Small intestine (tissue), 7 donors: ENCODE measurements around the gene PRRC2C. TPM values are rescaled to one million over a fixed set of nuclear protein-coding genes. Genes with fewer than 3 reads are reported as not detected.
"Not testable (repeated sequence)": the region's sequence is repeated elsewhere in the genome, so short reads cannot be mapped to it uniquely, and the experiment has no call there.

Experiments used
- DNase-seq, 2 donors: peaks; one replicate each; pipeline versions ENCODE4 v3.0.0 to v3.0.0-alpha.2; 2013
- FAIRE-seq: peaks from 2 replicates; lab custom pipeline; 2012; peaks lifted over from hg19 to GRCh38; lab: Jason Lieb, UNC
- H3K27ac ChIP-seq, 3 donors: one replicate each; pipeline ENCODE4 v1.5.1; 2013; ENCODE audit warnings: low read length in 2 of 3, mild to moderate bottlenecking in 2 of 3, control low read depth in 1 of 3, inconsistent platforms in 1 of 3, low read depth in 1 of 3, moderate library complexity in 1 of 3
- H3K27me3 ChIP-seq, 3 donors: one replicate each; pipeline ENCODE4 v1.6.1; 2013; ENCODE audit warnings: low read length in 3 of 3, inconsistent platforms in 1 of 3; ENCODE audit not compliant: control insufficient read depth in 3 of 3, insufficient read depth in 3 of 3
- H3K36me3 ChIP-seq, 3 donors: one replicate each; pipeline ENCODE4 v1.6.1; 2013; ENCODE audit warnings: low read length in 3 of 3, inconsistent platforms in 1 of 3, low read depth in 1 of 3, mild to moderate bottlenecking in 1 of 3, moderate library complexity in 1 of 3; ENCODE audit not compliant: control insufficient read depth in 3 of 3, insufficient read depth in 2 of 3
- H3K4me1 ChIP-seq, 3 donors: one replicate each; pipeline ENCODE4 v1.6.1; 2013; ENCODE audit warnings: low read length in 2 of 3, inconsistent platforms in 1 of 3, low read depth in 1 of 3, mild to moderate bottlenecking in 1 of 3, moderate library complexity in 1 of 3; ENCODE audit not compliant: control insufficient read depth in 3 of 3, insufficient read depth in 2 of 3
- H3K4me3 ChIP-seq, 3 donors: one replicate each; pipeline ENCODE4 v1.5.1; 2013; ENCODE audit warnings: low read length in 3 of 3, control low read depth in 1 of 3, inconsistent platforms in 1 of 3, low read depth in 1 of 3, mild to moderate bottlenecking in 1 of 3, moderate library complexity in 1 of 3
- H3K9me3 ChIP-seq, 2 donors: one replicate each; pipeline ENCODE4 v1.6.1; 2013; ENCODE audit warnings: low read depth in 1 of 2, low read length in 1 of 2; ENCODE audit not compliant: control insufficient read depth in 2 of 2, insufficient read depth in 1 of 2
- WGBS, 3 donors: extraction: QIAGEN DNeasy Blood & Tissue Kit; methylation state at CpG; one replicate each; pipeline ENCODE4 v1.1.7; 2013; 5-methylcytosine and 5-hydroxymethylcytosine counted together
- polyA plus RNA-seq, 4 donors: library from polyadenylated mRNA; stranded (reverse) in 3 of 4; unstranded in 1 of 4; fragments of 200-250 nt in 3 of 4; fragments of 120-200 nt in 1 of 4; gene quantifications; one replicate each; pipeline versions ENCODE4 v1.2.1 to v1.2.3, GENCODE V29; 2013
- donor health status: healthy with polysubstance abuse.
- donor health status: control.
- donor health status: control.
- donor health status: Bipolar disorder and iron deficiency.
- donor health status: healthy.

Gene PRRC2C
- polyA plus RNA-seq, 4 donors = 37.4 to 221 (median 112) TPM

DNA sequence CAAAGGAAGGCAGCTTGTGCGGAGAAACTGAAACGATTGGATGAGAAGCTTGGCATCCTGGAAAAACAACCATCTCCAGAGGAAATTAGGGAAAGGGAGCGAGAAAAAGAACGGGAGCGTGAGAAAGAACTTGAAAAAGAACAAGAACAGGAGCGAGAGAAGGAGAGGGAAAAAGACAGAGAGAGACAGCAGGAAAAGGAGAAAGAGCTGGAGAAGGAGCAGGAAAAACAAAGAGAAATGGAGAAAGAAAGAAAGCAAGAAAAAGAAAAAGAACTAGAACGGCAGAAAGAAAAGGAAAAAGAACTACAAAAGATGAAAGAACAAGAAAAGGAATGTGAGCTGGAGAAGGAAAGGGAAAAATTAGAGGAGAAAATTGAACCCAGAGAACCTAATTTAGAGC lies 47.2 kb downstream of the PRRC2C start:
- DNase-seq (no peak), FAIRE-seq (no peak)
- no peaks in the 10 kb centered on the region for H3K4me1 ChIP-seq
- WGBS, 3 donors = 95 to 98% (median 96%) methylated on average over 7 of the region's 7 CpGs
- no peaks in the 10 kb centered on the region for H3K27me3 ChIP-seq
- no peaks in the 10 kb centered on the region for H3K9me3 ChIP-seq
- H3K27ac ChIP-seq = no peak overlapping the region
- H3K36me3 ChIP-seq = peaks cover 18 to 32% (median 29%) of the 10 kb centered on the region in 3 donors
- H3K4me3 ChIP-seq = no peak overlapping the region

DNA sequence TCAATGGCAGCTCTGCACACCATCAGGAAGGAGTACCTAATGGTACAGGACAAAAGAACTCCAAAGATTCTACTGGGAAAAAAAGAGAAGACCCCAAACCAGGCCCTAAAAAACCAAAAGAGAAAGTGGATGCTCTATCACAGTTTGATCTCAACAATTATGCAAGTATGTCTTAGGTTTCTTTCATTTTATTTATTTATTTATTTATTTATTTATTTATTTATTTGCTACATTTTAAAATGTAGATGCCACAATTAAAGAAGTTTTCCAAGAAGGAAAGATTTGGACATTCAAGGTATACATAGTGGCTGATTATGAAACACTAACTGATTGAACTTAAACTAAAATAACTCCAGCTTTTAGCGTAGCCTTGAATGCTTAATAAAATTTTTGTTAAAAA lies 60.2 kb downstream of the PRRC2C start:
- Histone ChIP-seq H3K9me3 (no peaks in the 10 kb centered on the region), H3K27ac (no peak overlapping the region), H3K27me3 (no peaks in the 10 kb centered on the region), H3K36me3 (peaks cover 12 to 51% (median 31%) of the 10 kb centered on the region in 3 donors), H3K4me3 (no peak overlapping the region), H3K4me1 (no peaks in the 10 kb centered on the region)
- FAIRE-seq = no peak
- WGBS, 3 donors = 96 to 97% (median 97%) methylated on average over 1 of the region's 1 CpG
- DNase-seq = no peak

DNA sequence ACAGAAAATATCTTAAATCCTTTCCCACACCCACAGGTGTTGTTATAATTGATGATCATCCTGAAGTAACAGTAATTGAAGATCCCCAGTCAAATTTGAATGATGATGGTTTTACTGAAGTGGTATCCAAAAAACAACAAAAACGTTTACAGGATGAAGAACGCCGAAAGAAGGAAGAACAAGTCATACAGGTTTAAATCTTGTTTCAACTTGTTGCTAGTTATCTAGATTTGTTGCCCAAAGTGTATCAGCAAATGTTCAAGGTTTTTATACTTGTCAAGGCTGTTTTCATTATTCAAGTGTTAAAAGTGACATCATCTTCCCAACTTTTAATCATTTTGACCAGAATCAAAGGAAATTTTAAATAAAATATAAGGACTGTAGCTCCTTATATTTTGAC lies 64.7 kb downstream of the PRRC2C start:
- no peaks in the 10 kb centered on the region for H3K4me1 ChIP-seq
- H3K27ac ChIP-seq = no peak overlapping the region
- WGBS, 3 donors = 85 to 91% (median 91%) methylated on average over 3 of the region's 3 CpGs
- H3K9me3 ChIP-seq = peaks cover 0 to 1% of the 10 kb centered on the region in 2 donors
- no peaks in the 10 kb centered on the region for H3K27me3 ChIP-seq
- H3K36me3 ChIP-seq = peaks cover 4 to 27% (median 10%) of the 10 kb centered on the region in 3 donors
- no peak overlapping the region for H3K4me3 ChIP-seq
- FAIRE-seq (no peak), DNase-seq (no peak)

DNA sequence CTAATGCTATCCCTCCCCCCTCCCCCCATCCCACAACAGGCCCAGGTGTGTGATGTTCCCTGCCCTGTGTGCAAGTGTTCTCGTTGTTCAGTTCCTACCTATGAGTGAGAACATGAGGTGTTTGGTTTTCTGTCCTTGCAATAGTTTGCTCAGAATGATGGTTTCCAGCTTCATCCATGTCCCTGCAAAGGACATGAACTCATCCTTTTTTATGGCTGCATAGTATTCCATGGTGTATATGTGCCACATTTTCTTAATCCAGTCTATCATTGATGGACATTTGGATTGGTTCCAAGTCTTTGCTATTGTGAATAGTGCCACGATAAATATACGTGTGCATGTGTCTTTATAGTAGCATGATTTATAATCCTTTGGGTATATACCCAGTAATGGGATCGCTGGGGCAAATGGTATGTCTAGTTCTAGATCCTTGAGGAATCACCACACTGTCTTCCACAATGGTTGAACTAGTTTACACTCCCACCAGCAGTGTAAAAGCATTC lies 65.3 kb downstream of the PRRC2C start:
- WGBS, 3 donors = 94 to 99% (median 97%) methylated on average over 4 of the region's 4 CpGs
- not testable (repeated sequence) for H3K27me3 ChIP-seq, DNase-seq, FAIRE-seq, H3K4me3 ChIP-seq, H3K9me3 ChIP-seq, H3K4me1 ChIP-seq, H3K27ac ChIP-seq
- H3K36me3 ChIP-seq = peaks cover 4 to 29% (median 9%) of the 10 kb centered on the region in 3 donors

DNA sequence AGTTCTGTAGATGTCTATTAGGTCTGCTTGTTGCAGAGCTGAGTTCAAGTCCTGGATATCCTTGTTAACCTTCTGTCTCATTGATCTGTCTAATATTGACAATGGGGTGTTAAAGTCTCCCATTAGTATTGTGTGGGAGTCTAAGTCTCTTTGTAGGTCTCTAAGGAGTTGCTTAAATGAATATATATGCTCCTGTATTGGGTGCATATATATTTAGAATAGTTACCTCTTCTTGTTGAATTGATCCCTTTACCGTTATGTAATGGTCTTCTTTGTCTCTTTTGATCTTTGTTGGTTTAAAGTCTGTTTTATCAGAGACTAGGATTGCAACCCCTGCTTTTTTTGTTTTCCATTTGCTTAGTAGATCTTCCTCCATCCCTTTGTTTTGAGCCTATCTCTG lies 68.6 kb downstream of the PRRC2C start:
- FAIRE-seq, H3K4me1 ChIP-seq, H3K4me3 ChIP-seq, H3K27ac ChIP-seq, H3K27me3 ChIP-seq: not testable (repeated sequence)
- Histone ChIP-seq H3K36me3 (peaks cover 6 to 30% (median 16%) of the 10 kb centered on the region in 3 donors), H3K9me3 (peaks cover 0 to 14% of the 10 kb centered on the region in 2 donors)
- 94 to 100% (median 100%) methylated on average over 1 of the region's 1 CpG for WGBS, 3 donors
- DNase-seq = peak in 1 of 2 donors; percentile 34

DNA sequence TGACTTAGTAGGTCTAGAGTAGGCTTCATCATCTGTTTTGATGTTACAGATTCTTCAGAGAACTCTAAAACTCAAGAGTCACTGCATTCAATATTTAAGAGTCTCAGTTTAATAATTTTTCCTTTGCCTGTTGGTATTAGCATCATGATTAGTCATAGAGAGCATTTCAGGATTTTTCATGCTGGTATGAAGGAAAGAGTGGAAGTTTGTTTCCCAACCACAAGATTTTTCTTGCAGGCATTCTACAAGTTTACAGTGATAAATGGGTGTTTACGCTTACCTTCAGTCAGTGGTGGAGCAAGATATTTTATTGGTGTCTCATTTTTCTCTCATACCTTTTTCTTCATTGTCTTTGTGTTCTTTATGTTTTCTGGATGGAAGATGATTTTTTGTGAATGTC lies 78.3 kb downstream of the PRRC2C start:
- FAIRE-seq (no peak), DNase-seq (no peak)
- Histone ChIP-seq H3K4me3 (no peak overlapping the region), H3K27ac (no peak overlapping the region), H3K27me3 (no peaks in the 10 kb centered on the region), H3K4me1 (no peaks in the 10 kb centered on the region), H3K36me3 (peaks cover 9 to 22% (median 13%) of the 10 kb centered on the region in 3 donors), H3K9me3 (peaks cover 0 to 8% of the 10 kb centered on the region in 2 donors)
- 96 to 100% (median 100%) methylated on average over 1 of the region's 1 CpG for WGBS, 3 donors

DNA sequence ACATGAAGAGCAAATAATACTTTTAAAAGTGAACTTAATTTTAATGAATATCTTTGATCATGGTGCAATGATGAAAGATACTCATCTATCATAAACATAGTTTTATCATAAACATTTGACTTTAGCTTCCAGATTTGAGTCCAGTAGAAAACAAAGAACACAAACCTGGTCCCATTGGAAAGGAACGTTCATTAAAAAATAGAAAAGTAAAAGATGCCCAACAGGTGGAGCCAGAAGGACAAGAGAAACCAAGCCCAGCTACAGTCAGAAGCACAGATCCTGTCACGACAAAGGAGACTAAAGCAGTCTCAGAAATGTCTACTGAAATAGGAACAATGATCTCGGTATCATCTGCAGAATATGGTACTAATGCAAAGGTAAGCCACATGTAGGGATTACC lies 81.1 kb downstream of the PRRC2C start:
- FAIRE-seq = no peak
- Histone ChIP-seq H3K4me3 (no peak overlapping the region), H3K27me3 (no peaks in the 10 kb centered on the region), H3K27ac (no peak overlapping the region), H3K36me3 (peaks cover 0 to 17% (median 14%) of the 10 kb centered on the region in 3 donors), H3K9me3 (no peaks in the 10 kb centered on the region), H3K4me1 (no peaks in the 10 kb centered on the region)
- no peak for DNase-seq
- 85 to 90% (median 87%) methylated on average over 3 of the region's 3 CpGs for WGBS, 3 donors

DNA sequence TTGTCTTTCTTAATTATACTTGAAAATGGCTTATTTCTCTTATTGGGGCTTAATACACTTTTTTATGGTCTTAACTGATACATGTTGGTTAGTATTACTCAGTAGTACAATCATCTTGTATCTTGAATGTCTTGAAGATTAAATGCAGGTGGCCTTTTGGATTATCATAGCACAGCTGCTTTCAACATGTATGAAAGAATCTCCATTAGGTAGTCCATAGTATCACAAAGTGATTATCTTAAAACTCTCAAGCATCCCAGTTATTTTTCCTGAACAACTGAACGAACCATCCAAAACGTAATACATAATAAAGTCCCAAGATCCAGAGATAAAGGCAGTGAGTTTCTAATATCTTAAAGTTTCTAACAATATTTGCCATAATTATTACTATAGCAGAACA lies 85.0 kb downstream of the PRRC2C start:
- peaks cover 0 to 24% (median 20%) of the 10 kb centered on the region in 3 donors for H3K36me3 ChIP-seq
- no peaks in the 10 kb centered on the region for H3K9me3 ChIP-seq
- DNase-seq (no peak), FAIRE-seq (peak; percentile 10)
- 71 to 86% (median 83%) methylated on average over 2 of the region's 2 CpGs for WGBS, 3 donors
- H3K27me3 ChIP-seq = no peaks in the 10 kb centered on the region
- no peak overlapping the region for H3K4me3 ChIP-seq
- no peak overlapping the region for H3K27ac ChIP-seq
- no peaks in the 10 kb centered on the region for H3K4me1 ChIP-seq

DNA sequence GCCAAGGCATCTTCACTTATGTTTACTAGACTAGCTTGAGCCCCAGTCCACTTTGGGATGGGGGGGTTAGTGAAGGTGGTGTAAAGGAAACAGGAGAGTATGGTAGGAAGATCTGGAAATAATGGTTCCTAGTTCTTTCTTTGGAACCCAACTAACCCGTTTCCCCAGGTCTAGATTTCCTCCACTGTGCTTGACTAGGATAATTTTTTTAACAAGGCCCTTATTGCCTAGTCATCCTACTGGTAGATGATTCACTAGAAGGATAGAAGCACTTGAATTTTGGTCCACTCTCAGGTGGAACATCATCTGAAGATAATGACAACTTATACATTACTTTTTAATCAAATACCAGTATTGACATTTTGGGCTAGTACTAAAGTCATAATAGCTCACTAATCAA lies 90.8 kb downstream of the PRRC2C start:
- FAIRE-seq = no peak
- DNase-seq = no peak
- Histone ChIP-seq H3K27ac (no peak overlapping the region), H3K4me3 (no peak overlapping the region), H3K27me3 (no peaks in the 10 kb centered on the region), H3K4me1 (no peaks in the 10 kb centered on the region), H3K9me3 (no peaks in the 10 kb centered on the region), H3K36me3 (peaks cover 8 to 30% (median 26%) of the 10 kb centered on the region in 3 donors)
- 77 to 92% (median 86%) methylated on average over 1 of the region's 1 CpG for WGBS, 3 donors
